HG02938 (cell line): ENCODE data around the gene PDCD1.

Experiments used
- ATAC-seq: cut with Tn5 transposase; IDR thresholded peaks from one replicate; pipeline ENCODE4 v1.9.1; 2021; ENCODE audit warnings: mild to moderate bottlenecking, moderate library complexity; ENCODE audit not compliant: unreplicated experiment

PDCD1 gene

GRCh38 chr2:241865957-241866789 is 7.5 kb upstream of the PDCD1 start:
- no peak for ATAC-seq

GRCh38 chr2:241865416-241865956 is 6.8 kb upstream of the PDCD1 start:
- ATAC-seq = no peak

- no peak for ATAC-seq
Measured at GRCh38 chr2:241864850-241865213, 6.1 kb upstream of the PDCD1 start.

GRCh38 chr2:241864168-241864849 is 5.6 kb upstream of the PDCD1 start:
- no peak for ATAC-seq

- no peak for ATAC-seq
Measured at GRCh38 chr2:241863536-241863954, 4.9 kb upstream of the PDCD1 start.

GRCh38 chr2:241862775-241863535 is 4.3 kb upstream of the PDCD1 start:
- ATAC-seq = no peak

- ATAC-seq = no peak
Measured at GRCh38 chr2:241862093-241862492, 3.4 kb upstream of the PDCD1 start.

- ATAC-seq = no peak
Measured at GRCh38 chr2:241861264-241861663, 2.6 kb upstream of the PDCD1 start.

GRCh38 chr2:241860184-241861078 is 1.7 kb upstream of the PDCD1 start:
- no peak for ATAC-seq

GRCh38 chr2:241859436-241860183 is 916 bp upstream of the PDCD1 start:
- ATAC-seq = peak; percentile 37

- no peak for ATAC-seq
Measured at GRCh38 chr2:241859017-241859435, 332 bp upstream of the PDCD1 start.

GRCh38 chr2:241857572-241858121 is 1.0 kb downstream of the PDCD1 start:
- ATAC-seq = no peak

GRCh38 chr2:241857041-241857541 is 1.6 kb downstream of the PDCD1 start:
- no peak for ATAC-seq

- no peak for ATAC-seq
Measured at GRCh38 chr2:241855888-241856422, 2.7 kb downstream of the PDCD1 start.

- ATAC-seq = no peak
Measured at GRCh38 chr2:241855245-241855887, 3.3 kb downstream of the PDCD1 start.

- no peak for ATAC-seq
Measured at GRCh38 chr2:241854342-241855244, 4.1 kb downstream of the PDCD1 start.

GRCh38 chr2:241853651-241854341 is 4.9 kb downstream of the PDCD1 start:
- ATAC-seq = no peak
